ENCODE results near the gene ATXN2. TPM values are rescaled to one million over a fixed set of nuclear protein-coding genes. Genes with fewer than 3 reads are reported as not detected.

The ATXN2 gene
- total and polyA plus RNA-seq, 9 of the 15 experiments (the other 6 are each of a cell fraction or from before 2014, with no cell fraction given): 16.8 to 67.8 (median 29.3) TPM

- TF ChIP-seq ZNF436 (CRISPR knock-in tag; IDR thresholded peaks at IDR 0.05) (no peak), SIN3B (IDR thresholded peaks at IDR 0.05; ENCODE audit: low read depth) (no peak), ARID3A (IDR thresholded peaks at IDR 0.05; ENCODE audit: borderline replicate concordance, low read depth, low read length) (0 out of 2 replicates have a peak, but pooled peaks have one; percentile 16), HMG20A (CRISPR knock-in tag; conservative IDR thresholded peaks at IDR 0.05) (no peak), NELFE (IDR thresholded peaks at IDR 0.05; ENCODE audit: insufficient read depth, insufficient read length) (no peak), MBD2 (IDR thresholded peaks at IDR 0.05; ENCODE audit: borderline replicate concordance, low read depth) (no peak), MTA1 (IDR thresholded peaks at IDR 0.05; ENCODE audit: borderline replicate concordance) (no peak), DPF2 (IDR thresholded peaks at IDR 0.05) (peak; percentile 56), SPI1 (IDR thresholded peaks at IDR 0.05; ENCODE audit: borderline replicate concordance, low read depth, low read length) (no peak), ZNF280A (IDR thresholded peaks at IDR 0.05; ENCODE audit: low read depth, partially characterized antibody) (no peak), SIX5 (IDR thresholded peaks at IDR 0.05; ENCODE audit: borderline replicate concordance in 1 of 2, insufficient read depth in 1 of 2, low read depth in 1 of 2, low read length in 2 of 2) (no peak), ZNF551 (CRISPR knock-in tag; IDR thresholded peaks at IDR 0.05) (no peak), EGR1 (conservative IDR thresholded peaks at IDR 0.05) (no peak), MAX (CRISPR knock-in tag; IDR thresholded peaks at IDR 0.05) (0 out of 2 replicates have a peak, but pooled peaks have one; percentile 37)
- TF ChIP-seq, protein P1, sequence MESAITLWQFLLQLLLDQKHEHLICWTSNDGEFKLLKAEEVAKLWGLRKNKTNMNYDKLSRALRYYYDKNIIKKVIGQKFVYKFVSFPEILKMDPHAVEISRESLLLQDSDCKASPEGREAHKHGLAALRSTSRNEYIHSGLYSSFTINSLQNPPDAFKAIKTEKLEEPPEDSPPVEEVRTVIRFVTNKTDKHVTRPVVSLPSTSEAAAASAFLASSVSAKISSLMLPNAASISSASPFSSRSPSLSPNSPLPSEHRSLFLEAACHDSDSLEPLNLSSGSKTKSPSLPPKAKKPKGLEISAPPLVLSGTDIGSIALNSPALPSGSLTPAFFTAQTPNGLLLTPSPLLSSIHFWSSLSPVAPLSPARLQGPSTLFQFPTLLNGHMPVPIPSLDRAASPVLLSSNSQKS (CRISPR knock-in tag; IDR thresholded peaks at IDR 0.05): no peak
- TF ChIP-seq, protein P2, sequence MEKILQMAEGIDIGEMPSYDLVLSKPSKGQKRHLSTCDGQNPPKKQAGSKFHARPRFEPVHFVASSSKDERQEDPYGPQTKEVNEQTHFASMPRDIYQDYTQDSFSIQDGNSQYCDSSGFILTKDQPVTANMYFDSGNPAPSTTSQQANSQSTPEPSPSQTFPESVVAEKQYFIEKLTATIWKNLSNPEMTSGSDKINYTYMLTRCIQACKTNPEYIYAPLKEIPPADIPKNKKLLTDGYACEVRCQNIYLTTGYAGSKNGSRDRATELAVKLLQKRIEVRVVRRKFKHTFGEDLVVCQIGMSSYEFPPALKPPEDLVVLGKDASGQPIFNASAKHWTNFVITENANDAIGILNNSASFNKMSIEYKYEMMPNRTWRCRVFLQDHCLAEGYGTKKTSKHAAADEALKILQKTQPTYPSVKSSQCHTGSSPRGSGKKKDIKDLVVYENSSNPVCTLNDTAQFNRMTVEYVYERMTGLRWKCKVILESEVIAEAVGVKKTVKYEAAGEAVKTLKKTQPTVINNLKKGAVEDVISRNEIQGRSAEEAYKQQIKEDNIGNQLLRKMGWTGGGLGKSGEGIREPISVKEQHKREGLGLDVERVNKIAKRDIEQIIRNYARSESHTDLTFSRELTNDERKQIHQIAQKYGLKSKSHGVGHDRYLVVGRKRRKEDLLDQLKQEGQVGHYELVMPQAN (IDR thresholded peaks at IDR 0.05; ENCODE audit: borderline replicate concordance): no peak
- TF ChIP-seq, protein P3, sequence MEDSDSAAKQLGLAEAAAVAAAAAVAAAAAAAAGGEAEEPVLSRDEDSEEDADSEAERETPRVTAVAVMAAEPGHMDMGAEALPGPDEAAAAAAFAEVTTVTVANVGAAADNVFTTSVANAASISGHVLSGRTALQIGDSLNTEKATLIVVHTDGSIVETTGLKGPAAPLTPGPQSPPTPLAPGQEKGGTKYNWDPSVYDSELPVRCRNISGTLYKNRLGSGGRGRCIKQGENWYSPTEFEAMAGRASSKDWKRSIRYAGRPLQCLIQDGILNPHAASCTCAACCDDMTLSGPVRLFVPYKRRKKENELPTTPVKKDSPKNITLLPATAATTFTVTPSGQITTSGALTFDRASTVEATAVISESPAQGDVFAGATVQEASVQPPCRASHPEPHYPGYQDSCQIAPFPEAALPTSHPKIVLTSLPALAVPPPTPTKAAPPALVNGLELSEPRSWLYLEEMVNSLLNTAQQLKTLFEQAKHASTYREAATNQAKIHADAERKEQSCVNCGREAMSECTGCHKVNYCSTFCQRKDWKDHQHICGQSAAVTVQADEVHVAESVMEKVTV (CRISPR knock-in tag; IDR thresholded peaks at IDR 0.05): no peak
- TF ChIP-seq, protein P4, sequence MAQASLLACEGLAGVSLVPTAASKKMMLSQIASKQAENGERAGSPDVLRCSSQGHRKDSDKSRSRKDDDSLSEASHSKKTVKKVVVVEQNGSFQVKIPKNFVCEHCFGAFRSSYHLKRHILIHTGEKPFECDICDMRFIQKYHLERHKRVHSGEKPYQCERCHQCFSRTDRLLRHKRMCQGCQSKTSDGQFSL (CRISPR knock-in tag; IDR thresholded peaks at IDR 0.05): no peak
- TF ChIP-seq, protein P4 (tag; IDR thresholded peaks at IDR 0.05): no peak
Measured at GRCh38 chr12:111413442-111414086, 185.6 kb downstream of the ATXN2 start (continued).

All from K562 (cell line).